ENCODE measurements around the gene PXN.
A peak's percentile ranks its signal among the peaks of the same experiment; 100 is the strongest.

The PXN gene

DNA sequence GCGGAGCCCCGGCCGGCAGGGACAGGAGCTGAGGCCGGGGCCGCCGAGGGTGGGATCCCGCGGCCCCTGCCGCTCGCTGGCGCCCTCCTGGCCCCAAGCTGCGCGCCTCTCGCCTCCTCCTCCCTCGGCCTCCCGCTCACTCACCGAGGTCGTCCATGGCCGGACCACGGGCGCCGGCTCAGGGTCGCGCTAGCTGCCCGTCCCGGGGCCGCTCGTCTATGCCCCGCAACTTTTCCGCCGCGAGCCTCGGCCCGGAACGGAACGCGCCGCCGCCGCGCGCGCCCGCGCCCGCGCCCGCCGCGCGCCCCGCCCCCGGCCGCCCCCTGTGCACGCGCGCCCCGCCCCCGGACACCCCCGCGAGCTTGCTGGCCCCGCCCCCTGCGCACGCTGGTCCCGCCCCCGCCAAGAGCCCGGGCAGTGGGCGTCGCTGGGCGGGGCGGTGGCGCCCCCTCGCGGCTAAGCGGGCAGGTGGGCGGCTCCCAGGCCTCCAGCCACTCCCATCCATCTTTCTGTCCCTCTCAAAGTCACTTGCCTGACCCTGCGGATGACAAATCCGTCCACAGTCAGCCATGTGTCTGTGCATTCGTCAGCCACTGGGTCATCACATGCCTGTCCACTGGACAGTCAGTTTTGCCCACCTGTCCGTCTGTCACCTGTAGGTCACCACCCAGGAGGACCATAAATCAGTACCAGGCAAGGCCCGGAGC is at the start of gene PXN:
Gene PXN (minus strand): TSS at position 258 of the 707 bp plus-strand sequence. CDS start 101 bp downstream, at position 157.
- DNase-seq (ENCODE audit: low read depth) = peak; percentile 73

GRCh38 chr12:120314220-120314619 is 48.7 kb upstream of the PXN start:
- DNase-seq (ENCODE audit: low read depth) = peak; percentile 5

- DNase-seq (ENCODE audit: low read depth) = peak; percentile 94
These were observed 36.7 kb upstream of the PXN start, which contains the start of gene SIRT4 for GRCh38 chr12:120301962-120302815. Gene SIRT4, plus strand, starts transcription at chr12:120302321. Its CDS starts 1,241 bp downstream, at chr12:120303562.

GRCh38 chr12:120292661-120293531 is 27.4 kb upstream of the PXN start, which contains the start of gene RNU4-1:
Gene RNU4-1, minus strand, starts transcription at chr12:120293237.
- DNase-seq (ENCODE audit: low read depth) = peak; percentile 96

DNA sequence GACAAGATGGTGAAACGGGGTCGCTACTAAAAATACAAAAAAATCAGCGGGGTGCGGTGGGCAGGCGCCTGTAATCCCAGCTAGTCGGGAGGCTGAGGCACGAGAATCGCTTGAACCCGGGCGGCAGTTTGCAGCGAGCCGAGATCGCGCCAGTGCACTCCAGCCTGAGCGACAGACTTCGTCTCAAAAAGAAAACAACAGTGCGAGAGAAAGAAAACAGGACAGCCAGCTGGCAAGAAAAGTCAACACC is 26.8 kb upstream of the PXN start:
- DNase-seq (ENCODE audit: low read depth) = no peak

GRCh38 chr12:120290609-120291305 is 25.2 kb upstream of the PXN start:
- no peak for DNase-seq (ENCODE audit: low read depth)

DNA sequence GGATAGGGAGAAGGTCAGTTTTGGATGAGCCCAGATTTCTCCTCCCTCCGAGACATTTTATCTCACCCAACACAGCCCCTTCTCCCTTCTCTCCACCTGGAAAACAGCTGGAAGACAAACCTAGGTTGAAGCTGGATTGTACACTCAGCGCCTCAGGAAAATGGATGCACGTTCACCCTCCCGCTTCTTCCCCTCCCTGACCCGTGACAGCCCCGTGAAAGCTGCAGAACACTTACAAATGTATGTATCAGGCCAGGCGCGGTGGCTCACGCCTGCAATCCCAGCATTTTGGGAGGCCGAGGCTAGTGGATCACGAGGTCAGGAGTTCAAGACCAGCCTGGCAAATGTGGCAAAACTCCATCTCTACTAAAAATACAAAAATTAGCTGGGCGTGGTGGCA is 22.0 kb upstream of the PXN start:
- no peak for DNase-seq (ENCODE audit: low read depth)

DNA sequence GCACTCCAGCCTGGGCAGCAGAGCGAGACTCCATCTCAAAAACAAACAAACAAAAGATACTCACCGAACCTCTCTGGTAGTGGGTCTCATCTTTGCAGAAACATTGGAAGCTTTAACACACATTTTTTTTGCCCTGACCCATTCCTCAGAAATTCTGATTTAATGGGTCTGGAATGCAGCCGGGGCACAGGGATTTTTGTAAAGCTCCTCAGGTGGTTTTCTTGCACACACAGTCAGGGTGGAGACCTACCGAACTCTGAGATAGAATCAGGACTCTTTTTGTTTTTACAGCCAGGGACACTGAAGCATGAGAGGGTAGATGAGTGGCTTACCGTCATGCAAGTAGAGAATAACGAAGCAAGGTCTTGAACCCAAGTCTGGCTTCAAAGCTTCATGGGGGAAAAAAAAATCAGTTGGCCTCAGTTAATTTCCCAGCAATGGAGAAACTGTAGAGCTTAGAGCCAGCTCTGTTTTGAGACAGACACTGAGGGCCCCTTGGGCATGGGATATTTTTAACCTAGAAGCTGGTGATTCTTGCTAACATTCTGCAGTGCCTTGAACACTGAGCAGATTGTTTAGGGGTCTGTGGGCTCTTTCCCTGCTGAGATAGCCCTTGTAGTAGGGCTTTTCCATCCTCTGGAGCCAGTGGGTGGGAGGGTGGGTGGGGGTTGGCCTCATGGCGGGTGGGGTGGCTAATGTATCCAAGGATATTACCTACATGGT is 21.4 kb upstream of the PXN start:
- DNase-seq (ENCODE audit: low read depth) = no peak

GRCh38 chr12:120284381-120284780 is 18.9 kb upstream of the PXN start:
- no peak for DNase-seq (ENCODE audit: low read depth)

DNA sequence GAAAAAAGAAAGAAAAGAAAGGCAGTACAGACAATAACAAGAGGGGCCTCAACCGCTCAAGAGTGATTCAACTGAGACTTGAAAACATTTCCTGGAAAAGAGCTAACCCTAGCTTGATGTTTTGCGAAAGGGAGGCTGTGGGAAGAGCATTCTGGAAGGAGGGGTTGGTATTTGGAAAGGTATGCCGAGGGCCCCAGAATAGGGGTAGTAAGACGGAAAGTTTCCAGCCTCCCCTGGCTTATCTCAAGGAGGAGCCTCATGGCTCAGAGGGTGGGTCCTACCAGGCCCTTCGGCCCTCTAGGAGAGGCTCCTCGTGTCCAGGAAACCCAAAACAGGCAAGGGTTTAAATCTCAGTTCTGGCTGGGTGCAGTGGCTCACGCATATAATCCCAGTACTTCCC is 17.8 kb upstream of the PXN start:
- no peak for DNase-seq (ENCODE audit: low read depth)

- no peak for DNase-seq (ENCODE audit: low read depth)
These were observed 12.9 kb upstream of the PXN start for GRCh38 chr12:120278137-120279069.

DNA sequence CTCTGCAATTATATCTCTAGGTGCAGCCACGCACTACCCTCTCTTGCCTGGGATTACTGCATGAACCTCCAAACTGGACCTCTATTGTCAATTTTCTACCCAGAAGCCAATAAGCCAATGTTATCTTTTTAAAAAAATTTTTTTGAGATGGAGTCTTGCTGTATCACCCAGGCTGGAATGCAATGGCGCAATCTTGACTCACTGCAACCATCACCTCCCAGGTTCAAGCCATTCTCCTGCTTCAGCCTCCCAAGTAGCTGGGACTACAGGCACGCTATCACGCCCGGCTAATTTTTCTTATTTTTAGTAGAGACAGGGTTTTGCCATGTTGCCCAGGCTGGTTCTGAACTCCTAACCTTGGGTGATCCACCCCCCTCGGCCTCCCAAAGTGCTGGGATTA is 11.2 kb upstream of the PXN start:
- peak; percentile 81 for DNase-seq (ENCODE audit: low read depth)

DNA sequence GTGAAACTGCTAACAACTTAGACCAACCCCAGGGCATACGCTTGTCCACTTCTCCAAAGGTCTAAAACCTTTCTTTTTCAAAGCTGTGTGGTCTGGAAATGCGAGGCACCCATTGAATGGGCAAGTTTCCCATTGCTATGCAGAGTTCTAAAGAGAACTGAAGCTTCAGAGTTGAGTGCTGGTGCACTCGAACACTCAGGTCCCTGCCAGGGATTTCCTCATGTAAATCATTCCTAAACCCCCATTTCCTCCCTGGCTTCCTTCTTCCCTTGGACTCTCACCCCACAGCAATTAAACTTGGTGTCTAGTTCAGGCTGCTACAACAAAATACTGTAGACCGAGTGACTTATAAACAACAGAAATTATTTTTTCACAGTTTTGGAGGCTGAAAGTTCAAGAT is 2.2 kb upstream of the PXN start:
- no peak for DNase-seq (ENCODE audit: low read depth)

DNA sequence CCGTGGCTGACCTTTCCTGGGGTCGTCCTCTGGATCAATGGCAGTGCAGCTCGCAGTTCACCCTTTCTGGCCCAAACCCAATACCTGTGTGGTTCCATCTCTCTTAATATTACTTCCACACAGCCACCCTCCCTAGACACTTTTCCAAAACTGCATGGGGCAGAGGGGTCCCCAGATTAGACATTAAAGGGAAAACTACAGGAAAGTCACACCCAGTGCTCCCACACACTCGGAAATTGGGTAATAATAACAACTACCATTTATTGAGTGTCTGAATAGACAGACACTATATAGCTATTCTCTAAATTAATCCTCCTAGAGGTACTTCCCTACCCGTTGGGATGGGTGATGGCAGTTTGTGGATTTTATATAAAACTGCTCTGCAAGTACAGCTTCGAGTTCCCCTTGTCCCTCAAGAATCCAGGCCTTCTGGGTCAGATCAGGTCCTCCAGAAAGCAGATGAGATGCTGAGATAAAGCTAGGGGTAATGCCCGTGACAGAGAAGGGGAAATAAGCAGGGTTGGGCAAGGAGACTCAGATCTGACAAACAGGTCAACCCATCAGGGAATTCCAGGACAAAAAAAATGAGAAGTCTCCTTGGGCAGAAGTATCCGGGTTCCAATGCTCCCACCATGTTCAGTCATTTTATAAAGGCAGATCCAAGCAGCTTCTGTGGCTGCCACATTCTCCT is 795 bp upstream of the PXN start:
- DNase-seq (ENCODE audit: low read depth) = no peak

- no peak for DNase-seq (ENCODE audit: low read depth)
These were observed 542 bp downstream of the PXN start for GRCh38 chr12:120264904-120265472.

GRCh38 chr12:120264086-120264903 is 1.2 kb downstream of the PXN start:
- no peak for DNase-seq (ENCODE audit: low read depth)

DNA sequence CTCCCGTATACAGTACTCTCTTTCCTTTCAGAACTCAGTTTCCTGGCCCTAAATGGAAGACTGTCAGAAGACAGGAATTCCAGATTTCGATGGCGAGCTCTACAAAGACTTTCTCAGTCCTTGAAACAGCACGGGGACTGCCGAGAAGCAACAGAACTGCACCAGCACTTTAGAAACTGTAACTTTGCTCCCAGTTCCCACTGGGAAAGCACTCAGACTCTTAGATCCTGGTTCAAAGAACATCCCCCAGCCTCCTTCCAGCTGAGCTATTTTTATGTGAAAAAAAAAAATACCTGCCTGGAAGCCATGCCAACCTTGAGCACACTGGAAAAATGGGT is 1.8 kb downstream of the PXN start:
- DNase-seq (ENCODE audit: low read depth) = no peak

All from iris pigment epithelial cell (primary cell).